DLD1 (cell line): Measurements from ENCODE around the gene FGD2.
"Not testable (repeated sequence)": the region's sequence is repeated elsewhere in the genome, so short reads cannot be mapped to it uniquely, and the experiment has no call there.

Experiments
- in situ Hi-C: cut with HindIII; loops from 2 replicates; pipeline ENCODE4 v1.10.0; 2017; ENCODE audit warnings: low sequenced_read_pairs

The FGD2 gene

GRCh38 chr6:36989264-36989663 lies 16.2 kb upstream of the FGD2 start:
- in situ Hi-C loops, result no loop called here

GRCh38 chr6:36990401-36990800 lies 15.1 kb upstream of the FGD2 start:
- in situ Hi-C loops, result not testable (repeated sequence)

- in situ Hi-C loops, result no loop called here
Measured at GRCh38 chr6:36997811-36998722, 7.4 kb upstream of the FGD2 start.

GRCh38 chr6:36998723-36999038 lies 6.8 kb upstream of the FGD2 start:
- in situ Hi-C loops, result no loop called here

GRCh38 chr6:36999061-36999750 lies 6.2 kb upstream of the FGD2 start:
- in situ Hi-C loops, result no loop called here

GRCh38 chr6:36999751-37000125 lies 5.7 kb upstream of the FGD2 start:
- in situ Hi-C loops, result no loop called here

- in situ Hi-C loops, result no loop called here
Measured at GRCh38 chr6:37004044-37004980, 1.1 kb upstream of the FGD2 start.

GRCh38 chr6:37005827-37006567 lies 542 bp downstream of the FGD2 start:
- in situ Hi-C loops, result no loop called here

GRCh38 chr6:37006793-37007339 lies 1.4 kb downstream of the FGD2 start:
- in situ Hi-C loops, result no loop called here

GRCh38 chr6:37007340-37008043 lies 2.0 kb downstream of the FGD2 start:
- in situ Hi-C loops, result no loop called here

- in situ Hi-C loops, result no loop called here
Measured at GRCh38 chr6:37008484-37009465, 3.3 kb downstream of the FGD2 start.

- in situ Hi-C loops, result loop anchor here (10.0 kb wide), 1 partner anchor 106 kb away; no protein-coding TSS in a partner anchor
Measured at GRCh38 chr6:37010402-37010892, 5.0 kb downstream of the FGD2 start.

- in situ Hi-C loops, result loop anchor here (10.0 kb wide), 1 partner anchor 107 kb away; no protein-coding TSS in a partner anchor
Measured at GRCh38 chr6:37011656-37012378, 6.4 kb downstream of the FGD2 start.

- in situ Hi-C loops, result loop anchor here (10.0 kb wide), 1 partner anchor 109 kb away; no protein-coding TSS in a partner anchor
Measured at GRCh38 chr6:37013516-37014491, 8.3 kb downstream of the FGD2 start.

- in situ Hi-C loops, result loop anchor here (10.0 kb wide), 1 partner anchor 110 kb away; no protein-coding TSS in a partner anchor
Measured at GRCh38 chr6:37014667-37015066, 9.2 kb downstream of the FGD2 start.

- in situ Hi-C loops, result loop anchor here (10.0 kb wide), 1 partner anchor 111 kb away; no protein-coding TSS in a partner anchor
Measured at GRCh38 chr6:37015532-37015931, 10.1 kb downstream of the FGD2 start.
